Smooth muscle cell of the brain vasculature (primary cell): ENCODE data around the gene RAB40B.
"Not testable (repeated sequence)": the region's sequence is repeated elsewhere in the genome, so short reads cannot be mapped to it uniquely, and the experiment has no call there.

ENCODE experiments used
- DNase-seq: peaks from one replicate; pipeline ENCODE4 v3.0.0-alpha.2; 2012; ENCODE audit warnings: low read depth, low spot score

RAB40B gene

DNA sequence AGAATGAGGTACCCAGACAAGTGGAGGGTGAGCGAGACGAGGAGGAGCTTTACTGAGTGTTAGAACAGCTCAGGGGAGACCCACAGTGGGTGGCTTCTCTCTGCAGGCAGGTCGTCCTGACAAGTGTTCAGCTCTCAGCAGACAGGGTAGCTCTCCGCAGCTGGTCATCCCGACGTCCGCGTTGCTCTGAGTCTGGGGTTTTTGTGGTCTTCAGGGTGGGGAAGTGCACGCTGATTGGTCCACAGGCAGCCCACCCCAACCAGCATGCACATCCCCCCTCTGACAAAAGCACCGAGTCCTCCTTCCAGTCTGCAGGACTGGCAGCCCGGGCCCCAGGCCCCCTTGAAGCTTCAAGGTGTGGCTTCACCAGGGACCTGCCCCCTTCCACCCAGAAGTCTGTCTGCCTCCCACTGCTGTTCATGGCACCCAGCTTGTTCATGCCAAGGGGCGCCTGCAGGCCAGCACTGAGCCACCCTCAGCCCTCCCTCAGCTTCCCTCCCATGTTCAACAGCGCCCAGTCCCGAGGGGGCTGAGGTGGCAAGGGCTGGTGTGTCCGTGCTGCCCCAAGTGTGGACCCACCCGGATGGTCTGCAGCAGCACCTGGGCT, 30.4 kb downstream of the RAB40B start:
- no peak for DNase-seq

- no peak for DNase-seq
These were observed 30.9 kb downstream of the RAB40B start for GRCh38 chr17:82667668-82668000.

GRCh38 chr17:82666931-82667667, 31.4 kb downstream of the RAB40B start:
- no peak for DNase-seq

GRCh38 chr17:82665891-82666290, 32.6 kb downstream of the RAB40B start:
- no peak for DNase-seq

DNA sequence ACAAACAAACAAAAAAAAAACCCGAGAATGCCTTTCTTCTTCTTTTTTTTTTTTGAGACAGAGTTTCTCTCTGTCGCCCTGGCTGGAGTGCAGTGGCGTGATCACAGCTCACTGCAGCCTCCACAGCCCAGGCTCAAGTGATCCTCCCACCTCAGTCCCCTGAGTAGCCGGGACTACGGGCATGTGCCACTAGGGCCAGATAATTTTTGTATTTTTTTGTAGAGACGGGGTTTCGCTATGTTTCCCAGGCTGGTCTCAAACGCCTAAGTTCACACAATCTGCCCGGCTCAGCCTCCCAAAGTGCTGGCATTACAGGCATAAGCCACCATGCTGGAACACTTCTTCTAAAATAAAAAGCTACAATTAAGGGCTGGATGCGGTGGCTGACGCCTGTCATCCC, 33.3 kb downstream of the RAB40B start:
- DNase-seq = no peak

DNA sequence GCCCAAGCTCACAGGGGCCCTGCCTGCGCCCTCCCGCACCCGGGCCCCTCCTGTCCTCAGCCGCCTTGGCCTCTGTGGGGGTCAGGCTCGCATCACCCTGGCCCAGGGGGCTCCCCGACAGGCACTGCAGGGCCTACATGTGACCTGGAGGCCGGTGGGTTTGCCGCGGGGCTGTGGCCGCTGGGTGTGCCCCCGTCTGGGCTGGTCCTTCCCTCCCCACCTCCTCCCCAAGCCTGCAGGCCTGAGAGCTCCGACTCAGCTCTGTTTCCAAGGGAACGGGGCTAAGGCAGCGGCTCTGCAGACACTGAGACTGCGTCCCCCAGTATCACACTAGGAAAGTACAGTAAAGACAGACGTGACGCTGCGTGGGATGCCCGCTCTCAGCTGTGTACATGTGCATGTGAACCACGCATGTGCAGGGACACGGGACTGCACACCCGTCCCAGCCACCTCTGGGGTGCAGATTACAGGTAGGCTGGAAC, 33.8 kb downstream of the RAB40B start:
- DNase-seq = no peak

DNA sequence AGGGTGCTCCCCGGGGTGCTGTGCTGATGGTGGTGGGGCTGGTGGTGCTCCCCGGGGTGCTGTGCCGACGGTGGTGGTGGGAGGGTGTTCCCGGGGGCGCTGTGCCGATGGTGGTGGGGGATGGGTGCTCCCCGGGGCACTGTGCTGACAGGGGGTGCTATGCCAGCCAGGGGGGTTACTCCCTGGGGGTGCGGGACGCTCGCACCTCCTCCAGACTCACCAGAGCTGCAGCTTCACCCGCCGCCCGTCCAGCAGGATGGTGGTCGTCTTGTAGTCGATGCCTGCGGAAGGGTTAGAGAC, 34.3 kb downstream of the RAB40B start:
- DNase-seq = no peak

GRCh38 chr17:82663381-82664275, 34.9 kb downstream of the RAB40B start:
- DNase-seq = no peak

- DNase-seq = no peak
These were observed 35.7 kb downstream of the RAB40B start for GRCh38 chr17:82662711-82663261.

GRCh38 chr17:82661717-82662683, 36.5 kb downstream of the RAB40B start:
- DNase-seq = no peak

DNA sequence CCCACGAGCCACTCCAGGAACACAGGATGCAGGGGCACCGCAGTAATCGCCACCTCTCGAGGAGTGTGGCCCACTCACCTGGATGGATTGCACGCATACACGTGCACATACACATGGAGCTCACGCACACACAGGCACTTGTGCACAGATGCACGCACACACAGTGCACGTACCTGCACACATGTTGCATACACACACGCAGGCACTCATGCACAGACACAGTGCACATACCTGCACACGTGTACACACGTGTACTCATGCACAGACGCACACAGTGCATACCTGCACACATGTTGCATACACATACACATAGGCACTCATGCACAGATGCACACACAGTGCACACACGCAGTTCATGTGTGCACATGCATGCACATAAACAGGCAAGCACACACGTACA, 38.6 kb downstream of the RAB40B start:
- DNase-seq = no peak

- no peak for DNase-seq
These were observed 39.6 kb downstream of the RAB40B start for GRCh38 chr17:82658796-82659452.

DNA sequence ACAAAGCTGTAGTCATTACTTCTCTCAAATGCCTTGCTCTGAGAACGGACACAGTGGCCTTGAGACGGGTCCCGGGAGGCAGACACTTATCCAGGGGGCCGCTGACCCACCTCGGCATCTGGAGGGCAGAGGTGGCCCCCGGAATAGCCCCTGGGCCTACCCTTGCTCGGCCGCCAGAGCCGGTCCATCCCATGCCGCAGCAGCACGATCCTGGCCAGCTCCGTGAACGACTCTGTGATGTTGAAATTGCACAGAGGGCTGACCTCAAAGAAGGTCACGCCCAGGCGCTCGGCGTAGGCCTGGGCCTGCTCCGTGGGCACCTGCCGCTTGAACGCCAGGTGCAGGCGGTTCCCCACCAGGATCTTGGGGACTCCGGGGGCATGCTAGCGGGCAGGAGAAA, 40.2 kb downstream of the RAB40B start:
- no peak for DNase-seq

- no peak for DNase-seq
These were observed 40.6 kb downstream of the RAB40B start for GRCh38 chr17:82657926-82658325.

- DNase-seq = no peak
These were observed 42.2 kb downstream of the RAB40B start for GRCh38 chr17:82656266-82656665.

- DNase-seq = no peak
These were observed 43.0 kb downstream of the RAB40B start for GRCh38 chr17:82655523-82655922.

DNA sequence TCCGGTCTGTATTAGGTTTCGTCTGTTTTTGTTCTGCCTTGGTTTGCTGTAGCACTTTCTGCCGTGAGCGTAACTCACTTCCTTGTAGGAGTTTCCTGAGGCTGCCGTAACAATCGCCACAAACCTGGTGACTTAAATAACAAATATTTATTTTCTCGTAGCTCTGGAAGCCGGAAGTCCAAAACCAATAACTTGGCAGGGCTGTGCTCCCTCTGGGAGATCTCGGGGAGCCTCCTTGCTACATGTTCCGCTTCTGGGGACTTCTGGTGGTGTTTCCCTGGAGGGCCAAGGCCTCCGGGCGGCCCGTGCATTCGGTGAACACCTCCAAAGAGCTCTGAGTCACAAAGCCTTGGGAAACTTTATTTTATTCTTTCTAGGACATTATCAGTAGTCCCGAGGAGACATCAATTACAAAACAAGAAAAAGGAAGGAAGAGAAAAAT, 43.4 kb downstream of the RAB40B start:
- DNase-seq = no peak

GRCh38 chr17:82654611-82655010, 43.9 kb downstream of the RAB40B start:
- DNase-seq = not testable (repeated sequence)

- DNase-seq = no peak
These were observed 44.6 kb downstream of the RAB40B start for GRCh38 chr17:82653651-82654528.

GRCh38 chr17:82650723-82651122, 47.8 kb downstream of the RAB40B start:
- no peak for DNase-seq
